ENCODE results near the gene TXNDC17.
"Not testable (repeated sequence)": the region's sequence is repeated elsewhere in the genome, so short reads cannot be mapped to it uniquely, and the experiment has no call there.

DNA sequence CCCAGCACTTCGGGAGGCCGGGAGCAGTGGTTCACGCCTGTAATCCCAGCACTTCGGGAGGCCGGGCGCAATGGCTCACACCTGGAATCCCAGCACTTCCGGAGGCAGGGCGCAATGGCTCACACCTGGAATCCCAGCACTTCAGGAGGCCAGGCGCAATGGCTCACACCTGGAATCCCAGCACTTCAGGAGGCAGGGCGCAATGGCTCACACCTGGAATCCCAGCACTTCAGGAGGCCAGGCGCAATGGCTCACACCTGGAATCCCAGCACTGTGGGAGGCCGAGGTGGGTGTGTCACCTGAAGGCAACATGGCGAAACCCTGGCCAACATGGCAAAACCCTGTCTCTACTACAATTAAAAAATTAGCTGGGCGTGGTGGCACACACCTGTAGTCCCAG is 47.5 kb upstream of the TXNDC17 start:
- TF ChIP-seq, protein P1, sequence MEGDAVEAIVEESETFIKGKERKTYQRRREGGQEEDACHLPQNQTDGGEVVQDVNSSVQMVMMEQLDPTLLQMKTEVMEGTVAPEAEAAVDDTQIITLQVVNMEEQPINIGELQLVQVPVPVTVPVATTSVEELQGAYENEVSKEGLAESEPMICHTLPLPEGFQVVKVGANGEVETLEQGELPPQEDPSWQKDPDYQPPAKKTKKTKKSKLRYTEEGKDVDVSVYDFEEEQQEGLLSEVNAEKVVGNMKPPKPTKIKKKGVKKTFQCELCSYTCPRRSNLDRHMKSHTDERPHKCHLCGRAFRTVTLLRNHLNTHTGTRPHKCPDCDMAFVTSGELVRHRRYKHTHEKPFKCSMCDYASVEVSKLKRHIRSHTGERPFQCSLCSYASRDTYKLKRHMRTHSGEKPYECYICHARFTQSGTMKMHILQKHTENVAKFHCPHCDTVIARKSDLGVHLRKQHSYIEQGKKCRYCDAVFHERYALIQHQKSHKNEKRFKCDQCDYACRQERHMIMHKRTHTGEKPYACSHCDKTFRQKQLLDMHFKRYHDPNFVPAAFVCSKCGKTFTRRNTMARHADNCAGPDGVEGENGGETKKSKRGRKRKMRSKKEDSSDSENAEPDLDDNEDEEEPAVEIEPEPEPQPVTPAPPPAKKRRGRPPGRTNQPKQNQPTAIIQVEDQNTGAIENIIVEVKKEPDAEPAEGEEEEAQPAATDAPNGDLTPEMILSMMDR (IDR thresholded peaks at IDR 0.05), result not testable (repeated sequence)
- TF ChIP-seq POLR2A (IDR thresholded peaks at IDR 0.05), result not testable (repeated sequence)
